ENCODE measurements around the gene ZNF488. TPM values are rescaled to one million over a fixed set of nuclear protein-coding genes. Genes with fewer than 3 reads are reported as not detected.

The ZNF488 gene
- total RNA-seq, 1 donor from 2014 or later: under 0.01 TPM

DNA sequence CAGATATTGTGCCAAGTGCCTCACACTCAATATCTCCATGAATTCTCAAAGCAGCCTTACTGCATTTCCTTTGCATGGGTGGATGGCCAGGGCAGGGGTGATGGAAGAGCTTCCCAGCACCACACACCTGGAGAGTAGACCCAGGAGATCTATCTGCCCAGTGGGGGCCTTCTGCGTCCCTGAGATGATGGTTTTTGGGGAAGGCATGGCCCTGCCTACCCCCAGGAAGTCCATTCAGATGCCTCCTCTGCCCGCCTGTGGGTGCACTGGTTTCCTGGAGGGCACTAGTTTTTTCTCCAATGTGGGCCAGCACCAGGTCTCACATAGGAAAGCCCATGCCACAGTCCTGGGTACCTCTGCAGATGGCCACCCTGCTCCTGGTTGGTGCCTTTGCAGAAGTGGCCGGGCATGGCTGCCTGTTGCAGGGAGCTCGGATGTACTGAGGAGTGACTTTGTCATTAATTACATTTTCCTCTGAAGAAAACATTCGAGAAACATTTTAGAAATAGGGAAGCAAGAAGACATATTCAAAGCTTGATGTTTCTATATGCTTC, 28.2 kb upstream of the ZNF488 start:
- FAIRE-seq: no peak
- no peak overlapping the region for H3K4me3 ChIP-seq (ENCODE audit: low read depth, low read length)
- H3K36me3 ChIP-seq (ENCODE audit: control insufficient read depth, insufficient read depth, low read length): no peaks in the 10 kb centered on the region
- DNase-seq (ENCODE audit: low read depth): no peak
- TF ChIP-seq, protein P1, sequence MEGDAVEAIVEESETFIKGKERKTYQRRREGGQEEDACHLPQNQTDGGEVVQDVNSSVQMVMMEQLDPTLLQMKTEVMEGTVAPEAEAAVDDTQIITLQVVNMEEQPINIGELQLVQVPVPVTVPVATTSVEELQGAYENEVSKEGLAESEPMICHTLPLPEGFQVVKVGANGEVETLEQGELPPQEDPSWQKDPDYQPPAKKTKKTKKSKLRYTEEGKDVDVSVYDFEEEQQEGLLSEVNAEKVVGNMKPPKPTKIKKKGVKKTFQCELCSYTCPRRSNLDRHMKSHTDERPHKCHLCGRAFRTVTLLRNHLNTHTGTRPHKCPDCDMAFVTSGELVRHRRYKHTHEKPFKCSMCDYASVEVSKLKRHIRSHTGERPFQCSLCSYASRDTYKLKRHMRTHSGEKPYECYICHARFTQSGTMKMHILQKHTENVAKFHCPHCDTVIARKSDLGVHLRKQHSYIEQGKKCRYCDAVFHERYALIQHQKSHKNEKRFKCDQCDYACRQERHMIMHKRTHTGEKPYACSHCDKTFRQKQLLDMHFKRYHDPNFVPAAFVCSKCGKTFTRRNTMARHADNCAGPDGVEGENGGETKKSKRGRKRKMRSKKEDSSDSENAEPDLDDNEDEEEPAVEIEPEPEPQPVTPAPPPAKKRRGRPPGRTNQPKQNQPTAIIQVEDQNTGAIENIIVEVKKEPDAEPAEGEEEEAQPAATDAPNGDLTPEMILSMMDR (IDR thresholded peaks at IDR 0.05; ENCODE audit: insufficient read depth, low read length, severe bottlenecking): no peak
- no peaks in the 10 kb centered on the region for H3K27me3 ChIP-seq (ENCODE audit: control insufficient read depth, insufficient read depth, low read length)

DNA sequence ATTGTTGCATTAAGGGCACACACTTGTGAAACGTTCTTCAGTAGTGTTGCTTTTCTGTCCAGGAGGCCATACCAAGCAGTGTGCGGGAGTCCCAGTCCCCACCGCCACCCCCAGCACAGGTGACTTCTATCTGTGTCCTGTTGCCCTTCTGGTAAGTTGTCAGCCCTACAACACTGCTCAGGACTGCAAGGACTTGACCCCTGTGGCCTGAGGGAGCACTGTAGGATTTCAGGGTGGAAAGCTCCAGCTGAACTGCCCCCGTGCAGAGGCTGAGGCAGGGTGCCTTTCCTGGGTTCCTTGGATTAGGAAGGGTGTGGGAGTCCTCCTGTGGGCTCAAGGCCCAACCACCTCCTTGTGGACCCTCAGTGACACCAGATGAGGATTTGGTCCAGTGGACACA, 26.8 kb upstream of the ZNF488 start:
- H3K4me3 ChIP-seq (ENCODE audit: low read depth, low read length): no peak overlapping the region
- no peaks in the 10 kb centered on the region for H3K27me3 ChIP-seq (ENCODE audit: control insufficient read depth, insufficient read depth, low read length)
- FAIRE-seq (no peak), DNase-seq (ENCODE audit: low read depth) (no peak)
- no peaks in the 10 kb centered on the region for H3K36me3 ChIP-seq (ENCODE audit: control insufficient read depth, insufficient read depth, low read length)
- TF ChIP-seq, protein P1 (IDR thresholded peaks at IDR 0.05; ENCODE audit: insufficient read depth, low read length, severe bottlenecking): no peak

GRCh38 chr10:47410271-47410670, 26.2 kb upstream of the ZNF488 start:
- H3K27me3 ChIP-seq (ENCODE audit: control insufficient read depth, insufficient read depth, low read length): no peaks in the 10 kb centered on the region
- TF ChIP-seq, protein P1 (IDR thresholded peaks at IDR 0.05; ENCODE audit: insufficient read depth, low read length, severe bottlenecking): no peak
- DNase-seq (ENCODE audit: low read depth) (no peak), FAIRE-seq (no peak)
- H3K36me3 ChIP-seq (ENCODE audit: control insufficient read depth, insufficient read depth, low read length): no peaks in the 10 kb centered on the region
- H3K4me3 ChIP-seq (ENCODE audit: low read depth, low read length): no peak overlapping the region

DNA sequence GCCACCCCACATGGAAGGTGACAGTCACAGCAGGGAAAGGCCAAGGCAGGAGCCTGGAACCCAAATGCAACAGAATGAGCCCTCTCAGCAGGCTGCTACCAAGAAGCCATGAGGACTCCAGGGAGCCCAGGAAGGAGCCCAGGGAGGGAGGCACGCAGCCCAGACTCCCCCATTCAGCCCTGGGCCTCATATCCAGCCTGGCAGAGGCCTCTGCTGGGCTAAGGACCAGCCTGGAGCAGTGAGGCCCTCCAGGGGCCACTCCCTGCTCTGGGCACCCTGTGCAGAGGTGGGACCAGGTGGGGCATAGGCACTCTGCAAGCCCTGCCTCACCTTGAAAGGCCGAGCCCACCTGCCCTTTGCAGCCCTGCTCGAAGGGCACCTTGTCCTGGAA, 25.8 kb upstream of the ZNF488 start:
- TF ChIP-seq, protein P1 (IDR thresholded peaks at IDR 0.05; ENCODE audit: insufficient read depth, low read length, severe bottlenecking): no peak

GRCh38 chr10:47409171-47409865, 25.2 kb upstream of the ZNF488 start:
- TF ChIP-seq, protein P1 (IDR thresholded peaks at IDR 0.05; ENCODE audit: insufficient read depth, low read length, severe bottlenecking): no peak
- FAIRE-seq (no peak), DNase-seq (ENCODE audit: low read depth) (no peak)
- no peaks in the 10 kb centered on the region for H3K27me3 ChIP-seq (ENCODE audit: control insufficient read depth, insufficient read depth, low read length)
- H3K4me3 ChIP-seq (ENCODE audit: low read depth, low read length): no peak overlapping the region
- no peaks in the 10 kb centered on the region for H3K36me3 ChIP-seq (ENCODE audit: control insufficient read depth, insufficient read depth, low read length)

More for the DNA sequence above, 25.8 kb upstream of the ZNF488 start:
- Histone ChIP-seq H3K27me3 (ENCODE audit: control insufficient read depth, insufficient read depth, low read length) (no peaks in the 10 kb centered on the region), H3K36me3 (ENCODE audit: control insufficient read depth, insufficient read depth, low read length) (no peaks in the 10 kb centered on the region), H3K4me3 (ENCODE audit: low read depth, low read length) (no peak overlapping the region)
- DNase-seq (ENCODE audit: low read depth) (no peak), FAIRE-seq (no peak)

Data from bronchial epithelial cell (primary cell).